HL-60/S4 treated with retinoic acid at 250 ng/mL for 4 days and 3 days (cell line): Measurements from ENCODE around the gene FA2H.

Experiments used
- in situ Hi-C: fragments of 300-500 bp; cut with MboI; formaldehyde crosslinking; loops from 2 replicates; pipeline ENCODE4 v1.7.0; 2022; ENCODE audit warnings: low sequenced_read_pairs

Gene FA2H

GRCh38 chr16:74745109-74745615 lies 29.5 kb downstream of the FA2H start:
- in situ Hi-C loops, result no loop called here

GRCh38 chr16:74744566-74744965 lies 30.1 kb downstream of the FA2H start:
- in situ Hi-C loops, result no loop called here

DNA sequence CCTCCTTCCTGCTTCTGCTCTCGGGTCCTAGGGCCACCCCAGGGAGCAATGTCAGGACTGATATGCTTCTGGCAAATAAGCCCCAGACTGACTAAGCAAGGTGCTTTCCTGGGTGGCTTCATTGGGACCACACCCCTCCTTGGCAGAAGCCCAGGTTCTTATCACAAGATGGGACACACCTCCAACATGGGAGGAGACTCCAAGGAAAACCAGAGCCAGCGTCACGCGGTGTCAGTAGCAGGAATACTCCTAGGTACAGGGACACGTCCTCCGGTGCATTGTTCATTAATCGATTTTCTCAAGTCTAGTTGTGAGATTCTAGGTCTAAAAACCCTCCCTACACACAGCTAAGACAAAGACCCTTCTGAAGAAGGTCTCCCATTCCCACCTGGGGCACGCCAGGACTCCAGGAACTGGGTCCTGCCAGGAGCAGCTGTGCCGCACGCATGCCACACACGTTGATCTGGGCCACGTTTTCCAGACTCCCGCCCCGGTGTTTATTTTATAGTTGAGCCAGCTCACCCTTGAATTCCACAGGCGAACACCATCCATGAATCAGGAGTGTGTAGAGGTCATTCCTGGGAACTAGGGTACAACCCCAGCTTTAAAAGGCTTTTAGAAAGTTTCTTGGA lies 30.8 kb downstream of the FA2H start:
- in situ Hi-C loops, result no loop called here

DNA sequence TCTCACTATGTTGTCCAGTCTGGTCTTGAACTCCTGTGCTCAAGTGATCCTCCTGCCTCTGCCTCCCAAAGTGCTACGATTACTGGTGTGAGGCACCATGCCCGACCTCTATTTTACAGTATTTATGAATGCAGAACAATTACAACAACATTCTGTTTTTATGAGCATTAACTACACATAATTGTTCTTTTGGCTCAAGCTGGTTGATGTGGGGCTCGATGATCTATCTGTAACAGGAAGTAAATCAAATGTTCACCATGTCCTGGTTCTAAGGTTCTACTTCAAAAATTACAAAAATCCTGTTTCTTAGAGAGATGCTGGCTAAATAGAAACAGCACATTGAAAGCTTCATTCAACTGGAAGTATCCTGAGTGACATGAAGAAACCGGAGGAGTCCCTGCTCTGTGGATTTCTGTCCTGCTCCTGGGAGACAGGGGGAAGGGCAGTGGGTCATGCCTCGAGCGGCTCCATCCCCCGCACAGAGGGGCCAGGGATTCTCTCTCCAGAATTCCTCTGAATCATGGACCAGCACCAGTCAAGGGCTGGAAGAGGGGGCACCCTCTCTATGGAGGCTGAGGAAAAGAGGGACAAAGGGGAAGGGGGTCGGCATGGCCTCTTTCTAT lies 31.5 kb downstream of the FA2H start:
- in situ Hi-C loops, result no loop called here

DNA sequence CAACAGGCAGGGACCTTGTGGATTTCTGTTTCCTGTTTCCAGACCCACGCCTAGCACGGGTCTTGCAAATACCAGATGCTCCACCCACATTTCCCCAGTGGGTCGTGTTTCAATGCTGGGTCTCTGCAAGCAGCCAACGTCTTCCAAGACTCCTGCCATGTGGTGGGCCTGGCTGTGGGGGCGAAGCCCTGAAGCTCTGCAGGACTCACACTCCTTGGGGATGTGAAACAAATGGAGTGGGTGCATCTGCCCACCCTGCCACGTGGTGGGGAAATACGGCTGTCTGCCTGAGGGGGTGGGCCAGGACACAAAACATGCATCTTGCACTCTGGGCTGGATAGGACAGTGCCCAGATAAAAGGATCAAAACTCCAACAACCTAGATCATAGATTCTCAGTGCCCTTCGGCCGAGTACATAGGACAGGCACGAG lies 32.6 kb downstream of the FA2H start:
- in situ Hi-C loops, result no loop called here

- in situ Hi-C loops, result no loop called here
These were observed 33.8 kb downstream of the FA2H start for GRCh38 chr16:74740795-74741304.

GRCh38 chr16:74739275-74739674 lies 35.3 kb downstream of the FA2H start:
- in situ Hi-C loops, result no loop called here

GRCh38 chr16:74738816-74739215 lies 35.8 kb downstream of the FA2H start:
- in situ Hi-C loops, result no loop called here

DNA sequence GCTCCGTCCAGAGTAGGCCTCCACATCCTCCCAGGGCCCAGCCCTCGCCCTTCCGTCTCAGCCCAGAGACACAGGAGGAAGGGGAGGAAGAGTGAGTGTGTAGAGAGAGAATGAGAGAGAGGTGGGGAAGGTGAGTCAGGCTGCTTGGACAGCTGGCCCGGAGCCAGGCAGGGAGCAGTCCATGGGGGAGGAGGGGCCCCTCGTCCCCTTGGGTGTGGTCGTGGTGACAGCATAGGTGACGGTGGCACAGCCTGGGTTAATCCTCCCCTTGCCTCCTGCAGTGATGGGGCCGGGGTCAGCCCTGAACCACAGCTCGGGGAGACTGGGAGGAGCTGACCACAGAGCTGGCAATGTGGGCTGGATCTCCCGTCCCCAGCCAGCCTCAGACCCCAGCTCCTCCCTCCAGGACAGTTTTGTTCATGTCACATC lies 36.5 kb downstream of the FA2H start:
- in situ Hi-C loops, result no loop called here

GRCh38 chr16:74737521-74737920 lies 37.1 kb downstream of the FA2H start:
- in situ Hi-C loops, result no loop called here

DNA sequence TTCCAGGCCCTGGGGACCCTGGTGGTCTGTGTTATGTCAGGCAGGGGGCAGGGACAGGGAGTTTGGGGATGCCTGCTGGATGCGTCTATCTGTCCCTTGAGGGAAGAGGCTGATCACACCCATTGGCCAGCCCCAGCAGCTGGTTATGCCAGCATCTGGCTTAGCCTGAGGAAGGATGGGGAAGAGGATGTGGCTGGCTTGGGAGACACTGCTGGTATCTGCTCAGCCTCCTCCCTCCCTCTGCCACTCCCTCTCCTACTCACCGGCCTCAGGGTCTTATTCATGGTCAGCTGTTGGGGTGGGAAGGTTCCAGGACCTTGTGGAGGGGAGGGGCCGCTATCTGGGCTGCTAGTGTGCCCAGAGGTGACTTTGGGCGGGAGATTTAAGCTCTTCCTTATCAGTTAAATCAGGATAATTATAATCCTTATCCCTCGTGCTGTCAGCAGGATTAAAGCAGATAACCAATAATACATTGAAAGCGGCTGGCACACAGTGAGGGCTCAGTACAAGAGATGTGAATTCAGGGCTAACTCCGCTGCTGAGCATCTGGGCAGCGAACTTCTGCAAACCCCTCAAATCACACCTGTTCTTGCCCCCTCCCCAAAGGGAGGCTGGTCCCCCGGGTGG lies 38.0 kb downstream of the FA2H start:
- in situ Hi-C loops, result no loop called here

DNA sequence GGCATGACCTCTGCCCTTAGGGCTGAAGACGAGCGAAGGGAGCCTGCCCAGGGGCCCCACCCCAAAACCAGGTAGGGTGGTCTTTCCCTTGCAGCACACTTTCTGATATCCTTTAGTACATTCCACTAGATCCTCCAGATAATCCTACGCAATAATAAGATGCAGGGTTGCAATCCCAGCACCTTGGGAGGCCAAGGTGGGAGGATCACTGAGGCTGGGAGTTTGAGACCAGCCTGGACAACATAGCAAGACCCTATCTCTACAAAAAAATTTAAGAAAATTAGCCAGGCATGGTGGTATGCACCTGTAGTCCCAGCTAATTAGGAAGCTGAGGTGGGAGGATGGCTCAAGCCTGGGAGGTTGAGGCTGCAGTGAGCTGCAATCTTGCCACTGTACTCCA lies 39.1 kb downstream of the FA2H start:
- in situ Hi-C loops, result no loop called here

DNA sequence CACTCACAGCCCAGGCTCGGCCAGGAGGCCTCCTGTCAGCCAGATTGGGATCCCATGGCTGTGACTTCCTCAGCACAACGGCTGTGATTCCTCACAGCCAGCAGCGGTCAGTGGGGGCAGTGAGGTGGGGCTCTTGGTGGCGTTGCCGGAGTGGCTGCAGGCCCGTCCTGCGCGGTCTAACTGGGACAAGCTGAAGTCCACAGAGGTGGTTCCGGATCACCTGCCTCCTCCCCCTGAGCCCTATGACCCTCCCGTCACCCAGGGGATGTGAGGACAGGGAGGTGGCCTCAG lies 39.5 kb downstream of the FA2H start:
- in situ Hi-C loops, result no loop called here

DNA sequence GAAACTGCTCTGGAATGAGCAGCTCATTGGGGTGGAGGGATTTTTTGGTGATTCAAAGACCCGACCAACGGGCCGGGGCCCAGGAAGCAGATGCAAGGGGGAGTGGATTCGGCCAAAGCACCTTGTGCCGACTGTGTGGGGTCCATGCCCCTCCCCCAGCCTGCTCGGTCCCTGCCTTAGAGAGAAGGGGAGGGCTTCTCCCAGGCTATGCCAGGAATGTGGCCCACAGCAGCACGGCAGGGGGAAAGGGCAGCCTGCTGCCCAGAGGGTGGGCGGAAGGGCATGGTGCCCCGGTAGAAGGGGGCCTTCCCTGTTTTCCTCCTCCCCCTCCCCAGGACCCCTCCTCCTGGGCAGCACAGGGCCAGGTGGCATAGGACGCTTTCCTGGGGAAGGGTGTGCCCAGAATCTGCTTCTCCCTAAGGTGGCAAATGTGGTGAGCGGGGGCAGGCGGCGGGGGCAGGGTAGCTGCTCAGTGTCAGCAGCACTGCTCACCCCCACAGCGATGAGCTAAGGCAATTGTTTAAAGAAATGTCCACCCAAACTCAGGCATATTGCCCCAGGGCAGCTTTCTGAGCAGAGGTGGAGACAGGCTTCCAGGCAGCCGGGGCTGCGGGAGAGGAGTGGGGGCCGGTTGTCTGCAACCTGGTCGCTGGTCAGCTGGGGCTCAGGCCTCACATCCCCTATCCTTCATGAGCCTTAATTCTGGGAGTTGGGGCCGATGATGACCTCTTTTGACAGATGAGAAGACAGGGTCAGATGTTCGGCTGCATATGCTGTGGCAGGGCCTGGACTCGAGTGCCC lies 40.1 kb downstream of the FA2H start:
- in situ Hi-C loops, result no loop called here

DNA sequence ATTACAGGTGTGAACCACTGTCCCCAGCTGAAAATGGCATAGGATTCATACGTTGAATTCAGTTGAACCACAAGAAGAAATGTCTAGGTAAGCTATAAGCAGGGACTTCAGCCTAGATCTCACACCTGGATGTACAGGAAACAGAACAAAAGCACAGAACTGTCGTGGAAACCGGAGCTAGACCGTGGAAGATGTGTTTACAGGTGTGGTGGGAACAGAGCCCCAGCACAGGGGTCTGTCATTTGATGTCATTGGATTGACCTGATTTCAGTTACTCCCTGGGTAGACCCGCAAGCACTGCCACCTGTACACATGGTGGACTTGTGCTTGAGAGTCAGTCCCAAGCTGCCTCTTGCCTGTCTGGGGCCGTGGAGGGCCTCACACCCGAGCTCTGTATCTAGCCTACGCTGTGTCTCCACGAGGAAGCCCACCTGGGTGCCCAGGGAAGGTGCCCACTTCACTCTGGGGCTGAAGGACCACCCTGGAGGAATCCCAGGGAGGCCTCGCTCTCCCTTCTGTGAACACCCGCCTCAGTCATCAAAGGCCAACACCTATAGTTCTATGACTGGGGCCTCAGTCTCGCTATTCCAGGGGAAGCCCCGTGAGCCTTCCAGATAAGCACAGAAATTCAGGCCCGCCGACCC lies 41.8 kb downstream of the FA2H start:
- in situ Hi-C loops, result no loop called here

- in situ Hi-C loops, result no loop called here
These were observed 42.7 kb downstream of the FA2H start for GRCh38 chr16:74731853-74732477.

GRCh38 chr16:74729783-74730683 lies 44.6 kb downstream of the FA2H start:
- in situ Hi-C loops, result no loop called here

GRCh38 chr16:74727903-74728302 lies 46.7 kb downstream of the FA2H start:
- in situ Hi-C loops, result no loop called here

- in situ Hi-C loops, result no loop called here
These were observed 47.9 kb downstream of the FA2H start for GRCh38 chr16:74726716-74727115.
